Measurements from ENCODE around the gene KCNN4. TPM values are rescaled to one million over a fixed set of nuclear protein-coding genes. Genes with fewer than 3 reads are reported as not detected.

Gene KCNN4
- total and polyA plus RNA-seq, 2 of the 13 experiments (the other 11 are each of a cell fraction or from before 2014, with no cell fraction given), result 0.13 to 0.25 TPM

GRCh38 chr19:43774103-43774939 is 6.5 kb downstream of the KCNN4 start (continued):
- no peak for TF ChIP-seq ZHX2 (IDR thresholded peaks at IDR 0.05; ENCODE audit: low read depth)
- TF ChIP-seq ZHX2 (CRISPR knock-in tag; IDR thresholded peaks at IDR 0.05; ENCODE audit: borderline replicate concordance), result no peak
- no peak for TF ChIP-seq ZNF513 (CRISPR knock-in tag; conservative IDR thresholded peaks at IDR 0.05)
- TF ChIP-seq CREB3 (CRISPR knock-in tag; IDR thresholded peaks at IDR 0.05), result no peak
- TF ChIP-seq ARID3A (IDR thresholded peaks at IDR 0.05; ENCODE audit: low read depth, low read length), result no peak
- no peak for TF ChIP-seq ZNF251 (CRISPR knock-in tag; IDR thresholded peaks at IDR 0.05)
- TF ChIP-seq ZSCAN9 (CRISPR knock-in tag; IDR thresholded peaks at IDR 0.05; ENCODE audit: borderline replicate concordance), result 0 out of 2 replicates have a peak, but pooled peaks have one; percentile 34
- TF ChIP-seq KDM6A (CRISPR knock-in tag; IDR thresholded peaks at IDR 0.05; ENCODE audit: low read depth), result no peak
- TF ChIP-seq CEBPZ (IDR thresholded peaks at IDR 0.05; ENCODE audit: low read length), result no peak
- peak; percentile 47; the same call in 1 of the 2 replicates for TF ChIP-seq HOXA3 (CRISPR knock-in tag; IDR thresholded peaks at IDR 0.05)
- no peak for TF ChIP-seq ZFP41 (CRISPR knock-in tag; IDR thresholded peaks at IDR 0.05; ENCODE audit: borderline replicate concordance)
